SK-N-SH (cell line): ENCODE results near the gene GNB2. TPM values are rescaled to one million over a fixed set of nuclear protein-coding genes. Genes with fewer than 3 reads are reported as not detected.
"Not testable (repeated sequence)": the region's sequence is repeated elsewhere in the genome, so short reads cannot be mapped to it uniquely, and the experiment has no call there.

Experiments
- CTCF ChIA-PET: fragments of 300-600, 350-600 bp; formaldehyde crosslinking; extraction: SDS; loops from one replicate; lab custom pipeline; 2021; lab: Yijun Ruan, JAX
- POLR2A ChIA-PET: fragments of 350-600 bp; sonication (Branson Sonifier 250); formaldehyde crosslinking; extraction: SDS; loops from one replicate; lab custom pipeline; 2020; ENCODE audit warnings: antibody characterized with exemption, inconsistent platforms; lab: Yijun Ruan, JAX
- DNase-seq: peaks from one replicate; pipeline ENCODE4 v3.0.0; 2012
- H2AFZ ChIP-seq: fragments of 200-600 bp; sonication (generic); 2 replicates; pipeline ENCODE4 v1.8.1; 2016; ENCODE audit warnings: antibody characterized with exemption, mild to moderate bottlenecking, low read depth
- H3F3A ChIP-seq: fragments of 200-600 bp; sonication (generic); replicated peaks from 2 replicates; pipeline ENCODE3; 2016; ENCODE audit warnings: antibody characterized with exemption, mild to moderate bottlenecking; ENCODE audit not compliant: insufficient read depth
- H3K27ac ChIP-seq, 2 experiments: fragments of 200-500 bp in 1 of 2; fragments of 200-600 bp in 1 of 2; sonication (Bioruptor generic) in 1 of 2; sonication (generic), shearing (Covaris generic) in 1 of 2; 2 replicates each; pipeline versions ENCODE4 v1.5.1 to v1.6.1; 2014 to 2016; ENCODE audit warnings: low read depth in 2 of 2, inconsistent platforms in 1 of 2, low read length in 1 of 2, mild to moderate bottlenecking in 1 of 2, mixed read lengths in 1 of 2
- H3K27me3 ChIP-seq: fragments of 200-600 bp; sonication (generic), shearing (Covaris generic); 2 replicates; pipeline ENCODE4 v1.6.1; 2016; ENCODE audit warnings: mixed run types; ENCODE audit not compliant: insufficient read depth
- H3K36me3 ChIP-seq, 2 experiments: fragments of 200-500 bp in 1 of 2; fragments of 200-600 bp in 1 of 2; sonication (Bioruptor generic) in 1 of 2; sonication (generic) in 1 of 2; replicated peaks in 1 of 2; 2 replicates each; pipeline versions ENCODE3 to v1.5.1; 2014 to 2016; ENCODE audit warnings: low read length in 1 of 2, mild to moderate bottlenecking in 1 of 2; ENCODE audit not compliant: insufficient read depth in 2 of 2, control insufficient read depth in 1 of 2
- H3K4me1 ChIP-seq, 2 experiments: fragments of 200-500 bp in 1 of 2; fragments of 200-600 bp in 1 of 2; sonication (Bioruptor generic) in 1 of 2; sonication (generic), shearing (Covaris generic) in 1 of 2; 2 replicates each; pipeline versions ENCODE4 v1.5.1 to v1.6.1; 2014 to 2016; ENCODE audit warnings: low read depth in 1 of 2, low read length in 1 of 2, mixed run types in 1 of 2; ENCODE audit not compliant: insufficient read depth in 2 of 2, control insufficient read depth in 1 of 2
- H3K4me2 ChIP-seq: fragments of 200-600 bp; sonication (generic), shearing (Covaris generic); 2 replicates; pipeline ENCODE4 v1.6.1; 2017; ENCODE audit warnings: mixed run types
- H3K4me3 ChIP-seq, 2 experiments: fragments of 200-500 bp in 1 of 2; fragments of 200-600 bp in 1 of 2; sonication (Bioruptor generic) in 1 of 2; sonication (generic), shearing (Covaris generic) in 1 of 2; 2 replicates each; pipeline versions ENCODE4 v1.5.1 to v1.8.1; 2014 to 2016; ENCODE audit warnings: low read depth in 2 of 2, inconsistent platforms in 1 of 2, low read length in 1 of 2, mild to moderate bottlenecking in 1 of 2, mixed read lengths in 1 of 2, moderate library complexity in 1 of 2
- H3K79me2 ChIP-seq: fragments of 200-600 bp; sonication (generic); 2 replicates; pipeline ENCODE4 v1.8.1; 2017; ENCODE audit warnings: mild to moderate bottlenecking; ENCODE audit not compliant: insufficient read depth
- H3K9ac ChIP-seq: fragments of 200-600 bp; sonication (generic); 2 replicates; pipeline ENCODE4 v1.6.1; 2017; ENCODE audit warnings: mixed run types
- H3K9me2 ChIP-seq: fragments of 200-600 bp; sonication (generic); 2 replicates; pipeline ENCODE4 v1.6.1; 2017; ENCODE audit warnings: mixed run types
- H3K9me3 ChIP-seq: fragments of 200-600 bp; sonication (generic); 2 replicates; pipeline ENCODE4 v1.6.1; 2017; ENCODE audit warnings: mixed run types, mild to moderate bottlenecking, moderate library complexity
- H4K20me1 ChIP-seq: fragments of 200-600 bp; sonication (generic); 2 replicates; pipeline ENCODE4 v1.6.1; 2017; ENCODE audit warnings: mild to moderate bottlenecking, mixed run types; ENCODE audit not compliant: insufficient read depth
- CHD2 ChIP-seq: fragments of 150-350 bp; IDR thresholded peaks from 2 replicates; pipeline ENCODE4 v1.6.1; 2018; ENCODE audit warnings: low read length; ENCODE audit not compliant: partially characterized antibody
- ELF1 ChIP-seq: IDR thresholded peaks from 2 replicates; pipeline ENCODE4 v1.4.0; 2012
- EZH2phosphoT487 ChIP-seq: fragments of 200-600 bp; sonication (generic); IDR thresholded peaks from 2 replicates; pipeline ENCODE4 v1.6.1; 2017; ENCODE audit warnings: low read depth, mixed run types, mild to moderate bottlenecking, antibody characterized with exemption, moderate library complexity, borderline replicate concordance
- FOSL2 ChIP-seq: IDR thresholded peaks from 2 replicates; pipeline ENCODE4 v1.4.0; 2012; ENCODE audit warnings: low read depth, mild to moderate bottlenecking, moderate library complexity, borderline replicate concordance
- GABPA ChIP-seq: IDR thresholded peaks from 2 replicates; pipeline ENCODE4 v1.4.0; 2012; ENCODE audit warnings: low read depth, mild to moderate bottlenecking
- GATA2 ChIP-seq: sonication (generic); formaldehyde crosslinking; IDR thresholded peaks from 2 replicates; pipeline ENCODE4 v1.5.0; 2020; ENCODE audit warnings: mild to moderate bottlenecking, missing genetic modification reagents
- JUND ChIP-seq: IDR thresholded peaks from 2 replicates; pipeline ENCODE4 v1.4.0; 2012
- MEF2A ChIP-seq: IDR thresholded peaks from 2 replicates; pipeline ENCODE4 v1.4.0; 2012; ENCODE audit warnings: low read depth, borderline replicate concordance
- NFIC ChIP-seq: IDR thresholded peaks from 2 replicates; pipeline ENCODE4 v1.4.0; 2012; ENCODE audit warnings: borderline replicate concordance
- NRF1 ChIP-seq: IDR thresholded peaks from 2 replicates; pipeline ENCODE4 v1.6.1; 2012; ENCODE audit warnings: low read depth, mild to moderate bottlenecking, low read length
- RAD21 ChIP-seq: IDR thresholded peaks from 2 replicates; pipeline ENCODE4 v1.6.1; 2012; ENCODE audit warnings: mild to moderate bottlenecking, low read length
- RCOR1 ChIP-seq: fragments of 150-350 bp; IDR thresholded peaks from 2 replicates; pipeline ENCODE4 v1.6.1; 2017; ENCODE audit warnings: antibody characterized with exemption, low read length
- RFX5 ChIP-seq: IDR thresholded peaks from 2 replicates; pipeline ENCODE4 v1.6.1; 2012; ENCODE audit warnings: mild to moderate bottlenecking, improper control_type of control experiment, low read length
- TEAD4 ChIP-seq: IDR thresholded peaks from 2 replicates; pipeline ENCODE4 v1.4.0; 2012; ENCODE audit warnings: mild to moderate bottlenecking, borderline replicate concordance; ENCODE audit not compliant: insufficient read depth
- YY1 ChIP-seq: IDR thresholded peaks from 2 replicates; pipeline ENCODE4 v1.4.0; 2012; ENCODE audit warnings: low read depth, mild to moderate bottlenecking
- WGBS: methylation state at CpG from one replicate; pipeline ENCODE4 v1.1.6; 2017; ENCODE audit warnings: low lambda C conversion rate; 5-methylcytosine and 5-hydroxymethylcytosine counted together
- polyA plus RNA-seq, 3 experiments: library from polyadenylated mRNA; depleted of rRNA; stranded (reverse); fragments of >200 nt; gene quantifications; 2 replicates each; pipeline ENCODE4 v1.2.3, GENCODE V29; 2012
- TF ChIP-seq, protein P1 (sequence below): IDR thresholded peaks from 2 replicates; pipeline ENCODE4 v1.4.0; 2012; ENCODE audit warnings: low read depth, borderline replicate concordance
- TF ChIP-seq, protein P2 (sequence below): IDR thresholded peaks from 2 replicates; pipeline ENCODE4 v1.4.0; 2012; ENCODE audit warnings: low read depth, borderline replicate concordance
- TF ChIP-seq, protein P3 (sequence below): fragments of 150-350 bp; IDR thresholded peaks from 2 replicates; pipeline ENCODE4 v1.6.1; 2017; ENCODE audit warnings: antibody characterized with exemption, low read length, low read depth, borderline replicate concordance
- TF ChIP-seq, protein P4 (sequence below): IDR thresholded peaks from 2 replicates; pipeline ENCODE4; 2012

Gene GNB2
- polyA plus RNA-seq, 1 of the 3 experiments (the other 2 are of a cell fraction) = 398 TPM

DNA sequence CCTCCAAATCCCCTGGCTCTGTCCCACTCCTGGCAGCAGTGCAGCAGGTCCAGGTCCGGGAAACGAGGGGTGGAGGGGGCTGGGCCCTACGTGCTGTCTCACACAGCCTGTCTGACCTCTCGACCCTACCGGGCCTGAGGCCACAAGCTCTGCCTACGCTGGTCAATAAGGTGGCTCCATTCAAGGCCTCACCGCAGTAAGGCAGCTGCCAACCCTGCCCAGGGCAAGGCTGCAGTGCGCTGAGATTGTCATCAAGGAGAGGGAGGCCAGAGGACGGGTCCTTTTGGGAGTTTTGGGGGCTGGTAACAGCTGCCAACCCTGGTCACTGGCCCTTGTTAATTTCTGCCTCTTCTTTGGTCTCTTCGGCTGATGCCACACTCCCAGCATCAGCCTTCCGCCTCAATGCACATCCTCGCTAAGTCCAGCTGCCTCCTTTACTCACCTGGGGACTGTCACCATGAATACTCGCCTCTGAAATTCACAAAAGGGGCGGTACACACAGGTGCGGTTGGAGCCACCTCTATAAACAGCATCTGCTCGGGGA is 50.3 kb downstream of the GNB2 start (continued):
- no peak for TF ChIP-seq MEF2A
- TF ChIP-seq ELF1 = no peak
- TF ChIP-seq, protein P1, sequence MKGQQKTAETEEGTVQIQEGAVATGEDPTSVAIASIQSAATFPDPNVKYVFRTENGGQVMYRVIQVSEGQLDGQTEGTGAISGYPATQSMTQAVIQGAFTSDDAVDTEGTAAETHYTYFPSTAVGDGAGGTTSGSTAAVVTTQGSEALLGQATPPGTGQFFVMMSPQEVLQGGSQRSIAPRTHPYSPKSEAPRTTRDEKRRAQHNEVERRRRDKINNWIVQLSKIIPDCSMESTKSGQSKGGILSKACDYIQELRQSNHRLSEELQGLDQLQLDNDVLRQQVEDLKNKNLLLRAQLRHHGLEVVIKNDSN = no peak
- TF ChIP-seq JUND = no peak

DNA sequence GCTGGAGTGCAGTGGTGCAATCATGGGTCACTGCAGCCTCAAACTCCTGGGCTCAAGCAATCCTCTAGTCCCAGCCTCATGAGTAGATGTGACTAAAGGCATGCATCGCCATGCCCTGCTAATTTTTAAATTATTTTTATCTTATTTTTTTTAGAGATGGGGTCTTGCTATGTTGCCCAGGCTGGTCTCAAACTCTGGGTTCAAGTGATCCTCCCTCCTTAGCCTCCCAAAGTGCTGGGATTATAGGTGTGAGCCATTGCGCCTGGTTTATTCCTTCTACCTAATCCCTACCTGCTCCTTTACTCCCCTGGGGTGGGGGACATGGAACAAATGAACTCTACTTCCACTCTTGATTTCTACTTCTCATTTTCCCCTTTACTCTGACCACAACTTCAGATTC is 50.8 kb downstream of the GNB2 start:
- H3K27ac ChIP-seq, DNase-seq, H3K4me1 ChIP-seq, H3F3A ChIP-seq, H2AFZ ChIP-seq, POLR2A ChIA-PET, H4K20me1 ChIP-seq, H3K36me3 ChIP-seq, H3K4me3 ChIP-seq, H3K4me2 ChIP-seq, H3K79me2 ChIP-seq, H3K9ac ChIP-seq, H3K9me2 ChIP-seq, H3K9me3 ChIP-seq: not testable (repeated sequence)
- CTCF ChIA-PET = interaction anchor here (0.8 to 13.0 kb wide), 22 partner anchors 10 to 258 kb away, joined by 3 to 344 read pairs (median 10); partner anchors contain the start of genes GIGYF1, GNB2, MOSPD3 and POP7
- H3K27me3 ChIP-seq = peaks cover 27% of the 10 kb centered on the region
- 82% methylated on average over 2 of the region's 2 CpGs for WGBS

DNA sequence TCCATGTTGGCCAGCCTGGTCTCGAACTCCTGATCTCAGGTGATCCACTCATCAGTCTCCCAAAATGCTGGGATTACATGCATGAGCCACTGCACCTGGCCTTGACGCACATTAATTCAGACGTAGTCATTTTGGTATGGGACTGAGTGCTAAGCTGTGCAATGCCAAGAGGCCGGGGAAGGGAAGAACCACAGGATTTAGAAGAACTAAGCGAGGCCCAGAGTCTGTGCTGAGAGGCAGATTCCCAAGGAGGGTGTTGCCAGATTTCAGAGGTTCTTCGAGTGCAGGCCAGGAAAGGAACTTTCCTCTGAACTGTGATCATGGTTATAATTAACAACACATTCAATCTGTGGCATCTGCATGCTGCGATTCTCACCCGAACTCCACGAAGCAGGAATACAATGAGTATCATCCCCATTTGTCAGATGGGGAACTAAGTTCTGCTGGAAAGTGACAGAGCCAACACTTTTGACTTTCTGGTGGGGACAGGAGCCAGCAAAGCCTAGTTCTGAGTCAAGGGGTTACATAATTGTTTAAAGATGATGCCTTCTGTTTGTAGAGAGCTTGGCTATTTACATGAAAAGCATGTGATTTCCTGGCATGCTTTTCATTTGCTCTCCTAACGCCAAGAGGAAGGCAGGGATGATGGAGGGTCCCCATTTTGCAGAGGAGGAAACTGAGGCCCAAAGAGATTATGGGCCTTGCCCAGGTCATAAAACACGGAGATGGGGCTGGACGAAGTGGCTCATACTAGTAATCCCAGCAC is 53.6 kb downstream of the GNB2 start:
- H3K9ac ChIP-seq = no peak overlapping the region

More for the DNA sequence above, 53.6 kb downstream of the GNB2 start:
- no peak overlapping the region for H3K27ac ChIP-seq
- no peak overlapping the region for H2AFZ ChIP-seq
- CTCF ChIA-PET = interaction anchor here (0.6 to 13.0 kb wide), 9 partner anchors 19 to 596 kb away, joined by 3 to 344 read pairs (median 14); partner anchors contain the start of genes POP7 and SLC12A9
- H4K20me1 ChIP-seq = no peaks in the 10 kb centered on the region
- H3K36me3 ChIP-seq = no peaks in the 10 kb centered on the region
- no peaks in the 10 kb centered on the region for H3K9me3 ChIP-seq
- H3F3A ChIP-seq = peaks cover 8% of the 10 kb centered on the region
- H3K4me3 ChIP-seq = no peak overlapping the region
- H3K4me1 ChIP-seq = no peaks in the 10 kb centered on the region; a peak in 1 of 4 replicates
- no peaks in the 10 kb centered on the region for H3K79me2 ChIP-seq
- no peaks in the 10 kb centered on the region for H3K9me2 ChIP-seq
- H3K4me2 ChIP-seq = no peak overlapping the region
- 61% methylated on average over 12 of the region's 12 CpGs for WGBS
- no peak for DNase-seq
- peaks cover 4% of the 10 kb centered on the region; the same call in 1 of the 2 replicates for H3K27me3 ChIP-seq
- TF ChIP-seq EZH2phosphoT487 = no peak
- TF ChIP-seq NRF1 = no peak
- no peak for TF ChIP-seq NFIC
- TF ChIP-seq FOSL2 = no peak
- no peak for TF ChIP-seq RAD21
- TF ChIP-seq TEAD4 = no peak
- no peak for TF ChIP-seq ELF1
- TF ChIP-seq YY1 = no peak
- TF ChIP-seq CHD2 = no peak
- TF ChIP-seq, protein P2, sequence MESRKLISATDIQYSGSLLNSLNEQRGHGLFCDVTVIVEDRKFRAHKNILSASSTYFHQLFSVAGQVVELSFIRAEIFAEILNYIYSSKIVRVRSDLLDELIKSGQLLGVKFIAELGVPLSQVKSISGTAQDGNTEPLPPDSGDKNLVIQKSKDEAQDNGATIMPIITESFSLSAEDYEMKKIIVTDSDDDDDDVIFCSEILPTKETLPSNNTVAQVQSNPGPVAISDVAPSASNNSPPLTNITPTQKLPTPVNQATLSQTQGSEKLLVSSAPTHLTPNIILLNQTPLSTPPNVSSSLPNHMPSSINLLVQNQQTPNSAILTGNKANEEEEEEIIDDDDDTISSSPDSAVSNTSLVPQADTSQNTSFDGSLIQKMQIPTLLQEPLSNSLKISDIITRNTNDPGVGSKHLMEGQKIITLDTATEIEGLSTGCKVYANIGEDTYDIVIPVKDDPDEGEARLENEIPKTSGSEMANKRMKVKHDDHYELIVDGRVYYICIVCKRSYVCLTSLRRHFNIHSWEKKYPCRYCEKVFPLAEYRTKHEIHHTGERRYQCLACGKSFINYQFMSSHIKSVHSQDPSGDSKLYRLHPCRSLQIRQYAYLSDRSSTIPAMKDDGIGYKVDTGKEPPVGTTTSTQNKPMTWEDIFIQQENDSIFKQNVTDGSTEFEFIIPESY = no peak
- TF ChIP-seq, protein P3, sequence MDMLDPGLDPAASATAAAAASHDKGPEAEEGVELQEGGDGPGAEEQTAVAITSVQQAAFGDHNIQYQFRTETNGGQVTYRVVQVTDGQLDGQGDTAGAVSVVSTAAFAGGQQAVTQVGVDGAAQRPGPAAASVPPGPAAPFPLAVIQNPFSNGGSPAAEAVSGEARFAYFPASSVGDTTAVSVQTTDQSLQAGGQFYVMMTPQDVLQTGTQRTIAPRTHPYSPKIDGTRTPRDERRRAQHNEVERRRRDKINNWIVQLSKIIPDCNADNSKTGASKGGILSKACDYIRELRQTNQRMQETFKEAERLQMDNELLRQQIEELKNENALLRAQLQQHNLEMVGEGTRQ = no peak
- TF ChIP-seq, protein P4, sequence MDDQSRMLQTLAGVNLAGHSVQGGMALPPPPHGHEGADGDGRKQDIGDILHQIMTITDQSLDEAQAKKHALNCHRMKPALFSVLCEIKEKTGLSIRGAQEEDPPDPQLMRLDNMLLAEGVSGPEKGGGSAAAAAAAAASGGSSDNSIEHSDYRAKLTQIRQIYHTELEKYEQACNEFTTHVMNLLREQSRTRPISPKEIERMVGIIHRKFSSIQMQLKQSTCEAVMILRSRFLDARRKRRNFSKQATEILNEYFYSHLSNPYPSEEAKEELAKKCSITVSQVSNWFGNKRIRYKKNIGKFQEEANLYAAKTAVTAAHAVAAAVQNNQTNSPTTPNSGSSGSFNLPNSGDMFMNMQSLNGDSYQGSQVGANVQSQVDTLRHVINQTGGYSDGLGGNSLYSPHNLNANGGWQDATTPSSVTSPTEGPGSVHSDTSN = no peak
- TF ChIP-seq RFX5 = no peak
- TF ChIP-seq GABPA = no peak
- no peak for TF ChIP-seq RCOR1
- TF ChIP-seq GATA2 (CRISPR knock-in tag) = no peak
- POLR2A ChIA-PET = no interaction called here
